ENCODE results near the gene PTPRM.

Gene PTPRM

DNA sequence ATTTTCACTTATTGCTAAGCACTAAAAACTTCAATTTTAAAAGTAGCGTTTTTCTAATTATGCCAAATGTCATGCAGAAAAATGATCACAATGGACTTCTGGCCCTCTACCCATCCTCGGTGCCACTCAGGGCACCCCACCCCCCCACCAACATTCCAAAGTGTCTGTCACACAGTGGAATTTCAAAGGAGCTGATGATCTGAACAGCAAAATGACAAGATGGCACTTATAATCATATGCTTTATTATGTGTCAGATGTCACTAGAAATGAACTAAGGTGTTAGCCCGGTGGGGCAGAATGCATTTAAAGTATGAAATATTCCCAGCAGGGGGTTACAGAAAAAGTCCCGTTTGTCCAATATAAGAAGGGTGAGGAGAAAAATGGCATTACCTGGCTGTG, 681.5 kb downstream of the PTPRM start:
- Mint-ChIP-seq H3K27me3 (ENCODE audit: low read depth, poor library complexity) (peaks cover 3% of the 10 kb centered on the region), H3K9me3 (peaks cover 3% of the 10 kb centered on the region), H3K27ac (no peak overlapping the region), H3K4me3 (no peak overlapping the region), H3K36me3 (ENCODE audit: low read depth) (peaks cover 11% of the 10 kb centered on the region), H3K4me1 (peaks cover 12% of the 10 kb centered on the region)
- TF ChIP-seq, protein P1, sequence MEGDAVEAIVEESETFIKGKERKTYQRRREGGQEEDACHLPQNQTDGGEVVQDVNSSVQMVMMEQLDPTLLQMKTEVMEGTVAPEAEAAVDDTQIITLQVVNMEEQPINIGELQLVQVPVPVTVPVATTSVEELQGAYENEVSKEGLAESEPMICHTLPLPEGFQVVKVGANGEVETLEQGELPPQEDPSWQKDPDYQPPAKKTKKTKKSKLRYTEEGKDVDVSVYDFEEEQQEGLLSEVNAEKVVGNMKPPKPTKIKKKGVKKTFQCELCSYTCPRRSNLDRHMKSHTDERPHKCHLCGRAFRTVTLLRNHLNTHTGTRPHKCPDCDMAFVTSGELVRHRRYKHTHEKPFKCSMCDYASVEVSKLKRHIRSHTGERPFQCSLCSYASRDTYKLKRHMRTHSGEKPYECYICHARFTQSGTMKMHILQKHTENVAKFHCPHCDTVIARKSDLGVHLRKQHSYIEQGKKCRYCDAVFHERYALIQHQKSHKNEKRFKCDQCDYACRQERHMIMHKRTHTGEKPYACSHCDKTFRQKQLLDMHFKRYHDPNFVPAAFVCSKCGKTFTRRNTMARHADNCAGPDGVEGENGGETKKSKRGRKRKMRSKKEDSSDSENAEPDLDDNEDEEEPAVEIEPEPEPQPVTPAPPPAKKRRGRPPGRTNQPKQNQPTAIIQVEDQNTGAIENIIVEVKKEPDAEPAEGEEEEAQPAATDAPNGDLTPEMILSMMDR (IDR thresholded peaks at IDR 0.05) = no peak
- no peak for DNase-seq

DNA sequence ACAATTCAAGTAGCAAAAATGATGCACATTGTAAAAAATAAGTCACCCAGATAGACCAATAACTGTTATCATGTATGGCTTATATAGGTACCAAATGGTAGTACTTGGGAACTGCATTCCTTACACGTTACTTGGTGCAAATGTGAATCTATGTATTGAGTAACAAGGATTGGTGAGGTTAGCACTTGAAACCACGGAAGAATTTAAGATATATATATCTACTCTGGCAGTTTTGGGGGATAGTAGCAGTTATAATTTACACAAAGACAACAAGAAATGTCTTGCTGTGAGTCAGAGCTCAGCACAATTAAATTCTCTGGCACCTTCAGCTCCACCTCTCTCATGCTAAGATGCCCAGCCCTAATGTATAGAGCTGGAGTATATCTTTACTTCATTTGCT, 682.7 kb downstream of the PTPRM start:
- no peak for DNase-seq
- Mint-ChIP-seq H3K27me3 (ENCODE audit: low read depth, poor library complexity) (peaks cover 3% of the 10 kb centered on the region), H3K9me3 (no peaks in the 10 kb centered on the region), H3K4me3 (no peak overlapping the region), H3K4me1 (peaks cover 12% of the 10 kb centered on the region), H3K27ac (no peak overlapping the region), H3K36me3 (ENCODE audit: low read depth) (peaks cover 4% of the 10 kb centered on the region)
- TF ChIP-seq, protein P1 (IDR thresholded peaks at IDR 0.05) = no peak

GRCh38 chr18:8252371-8252770, 685.3 kb downstream of the PTPRM start:
- DNase-seq = no peak
- Mint-ChIP-seq H3K4me1 (peaks cover 9% of the 10 kb centered on the region), H3K36me3 (ENCODE audit: low read depth) (no peaks in the 10 kb centered on the region), H3K27me3 (ENCODE audit: low read depth, poor library complexity) (peaks cover 3% of the 10 kb centered on the region), H3K4me3 (no peak overlapping the region), H3K9me3 (no peaks in the 10 kb centered on the region), H3K27ac (no peak overlapping the region)
- TF ChIP-seq, protein P1 (IDR thresholded peaks at IDR 0.05) = no peak

- no peaks in the 10 kb centered on the region for H3K9me3 Mint-ChIP-seq
- no peaks in the 10 kb centered on the region for H3K36me3 Mint-ChIP-seq (ENCODE audit: low read depth)
- peaks cover 10% of the 10 kb centered on the region for H3K4me1 Mint-ChIP-seq
- no peak overlapping the region for H3K4me3 Mint-ChIP-seq
- DNase-seq = no peak
- no peak overlapping the region for H3K27ac Mint-ChIP-seq
- TF ChIP-seq, protein P1 (IDR thresholded peaks at IDR 0.05) = no peak
- peaks cover 3% of the 10 kb centered on the region for H3K27me3 Mint-ChIP-seq (ENCODE audit: low read depth, poor library complexity)
Observed at GRCh38 chr18:8253944-8254343, 686.8 kb downstream of the PTPRM start.

- H3K9me3 Mint-ChIP-seq = no peaks in the 10 kb centered on the region
- TF ChIP-seq, protein P1 (IDR thresholded peaks at IDR 0.05) = no peak
- no peaks in the 10 kb centered on the region for H3K36me3 Mint-ChIP-seq (ENCODE audit: low read depth)
- peaks cover 10% of the 10 kb centered on the region for H3K4me1 Mint-ChIP-seq
- H3K4me3 Mint-ChIP-seq = no peak overlapping the region
- DNase-seq = no peak
- H3K27me3 Mint-ChIP-seq (ENCODE audit: low read depth, poor library complexity) = peaks cover 3% of the 10 kb centered on the region
- no peak overlapping the region for H3K27ac Mint-ChIP-seq
Observed at GRCh38 chr18:8254654-8255053, 687.5 kb downstream of the PTPRM start.

DNA sequence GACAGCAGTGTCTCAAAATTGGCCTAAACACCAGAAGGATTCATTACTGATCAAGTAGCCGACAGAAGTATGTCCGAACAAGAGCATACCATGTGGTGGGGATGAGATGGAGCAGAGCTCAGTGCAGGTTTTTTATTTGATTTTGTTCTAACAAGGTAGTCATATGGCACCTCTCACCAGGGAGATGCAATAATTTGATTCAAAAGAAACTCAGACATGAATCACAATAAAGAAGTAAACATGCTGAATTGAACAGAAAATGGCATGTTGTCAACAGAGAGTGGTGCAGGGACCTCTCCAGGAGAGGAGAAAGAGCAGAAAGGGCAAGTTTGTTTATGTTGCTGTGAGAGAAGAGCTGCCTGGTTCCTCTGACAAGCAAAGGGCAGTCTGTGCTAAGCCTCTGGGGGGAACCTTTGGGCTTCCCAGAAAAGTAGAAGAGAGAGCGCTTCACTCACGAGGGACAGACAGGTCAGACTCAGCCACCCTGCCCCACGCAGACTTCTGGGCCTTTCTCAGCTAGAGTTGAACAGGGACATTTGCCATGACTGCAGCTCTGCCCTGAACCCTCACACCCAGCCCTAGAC, 690.8 kb downstream of the PTPRM start:
- no peaks in the 10 kb centered on the region for H3K36me3 Mint-ChIP-seq (ENCODE audit: low read depth)
- H3K4me1 Mint-ChIP-seq = peaks cover 35% of the 10 kb centered on the region
- no peak overlapping the region for H3K4me3 Mint-ChIP-seq
- no peak for DNase-seq
- peaks cover 3% of the 10 kb centered on the region for H3K27me3 Mint-ChIP-seq (ENCODE audit: low read depth, poor library complexity)
- H3K9me3 Mint-ChIP-seq = no peaks in the 10 kb centered on the region
- H3K27ac Mint-ChIP-seq = peak overlapping the region; percentile 53
- TF ChIP-seq, protein P1 (IDR thresholded peaks at IDR 0.05) = no peak
